HuH-7.5 (cell line): Measurements from ENCODE around the gene CDK5RAP2.
A peak's percentile ranks its signal among the peaks of the same experiment; 100 is the strongest.
"Not testable (repeated sequence)": the region's sequence is repeated elsewhere in the genome, so short reads cannot be mapped to it uniquely, and the experiment has no call there.

Source experiments
- DNase-seq: peaks from one replicate; pipeline ENCODE4 v3.0.0; 2011; ENCODE audit warnings: low spot score

Gene CDK5RAP2

DNA sequence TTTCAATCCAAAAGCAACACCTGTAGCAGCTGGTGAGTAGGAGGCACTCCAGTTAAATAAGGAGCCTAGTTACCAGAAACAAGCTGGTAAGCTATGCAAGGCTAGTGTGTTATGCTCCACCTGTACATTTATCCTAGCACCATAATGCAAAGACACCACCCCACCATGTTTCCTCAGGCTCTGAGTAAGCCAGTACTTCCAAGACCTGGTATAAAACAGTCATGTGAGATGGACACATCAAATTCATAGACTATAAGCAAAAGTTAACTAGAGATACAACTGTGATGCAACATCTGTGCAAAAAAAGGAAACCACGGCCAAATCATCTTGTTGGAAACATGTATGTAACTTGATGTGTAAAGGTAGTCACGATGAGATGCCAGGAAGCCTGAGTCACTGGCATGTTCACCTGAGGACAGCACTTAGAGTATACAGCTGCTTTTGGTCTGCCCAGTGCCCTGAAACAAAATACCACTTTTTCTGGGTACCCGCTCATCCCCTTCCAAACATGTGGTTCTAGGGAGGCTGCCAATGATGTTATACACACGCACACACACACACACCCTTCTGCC is 66.1 kb downstream of the CDK5RAP2 start:
- no peak for DNase-seq

DNA sequence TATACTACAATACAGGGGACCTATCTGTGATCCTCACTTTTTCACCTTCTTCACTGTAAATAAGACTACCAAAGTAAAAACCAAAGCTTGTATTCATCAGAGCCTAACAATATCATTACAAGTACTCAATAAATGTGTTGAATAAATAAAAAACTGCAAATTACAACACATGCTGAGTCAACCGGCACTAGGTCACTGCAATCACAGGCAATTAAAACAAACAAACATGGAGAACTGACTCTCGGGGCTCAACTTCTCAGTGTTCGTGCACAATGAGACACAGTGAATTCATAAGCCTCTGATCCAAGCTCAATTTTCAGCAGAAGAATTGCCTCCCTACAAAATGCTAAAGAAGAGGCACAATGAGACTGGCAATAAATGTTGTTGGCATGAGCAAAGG is 69.2 kb downstream of the CDK5RAP2 start:
- DNase-seq = no peak

DNA sequence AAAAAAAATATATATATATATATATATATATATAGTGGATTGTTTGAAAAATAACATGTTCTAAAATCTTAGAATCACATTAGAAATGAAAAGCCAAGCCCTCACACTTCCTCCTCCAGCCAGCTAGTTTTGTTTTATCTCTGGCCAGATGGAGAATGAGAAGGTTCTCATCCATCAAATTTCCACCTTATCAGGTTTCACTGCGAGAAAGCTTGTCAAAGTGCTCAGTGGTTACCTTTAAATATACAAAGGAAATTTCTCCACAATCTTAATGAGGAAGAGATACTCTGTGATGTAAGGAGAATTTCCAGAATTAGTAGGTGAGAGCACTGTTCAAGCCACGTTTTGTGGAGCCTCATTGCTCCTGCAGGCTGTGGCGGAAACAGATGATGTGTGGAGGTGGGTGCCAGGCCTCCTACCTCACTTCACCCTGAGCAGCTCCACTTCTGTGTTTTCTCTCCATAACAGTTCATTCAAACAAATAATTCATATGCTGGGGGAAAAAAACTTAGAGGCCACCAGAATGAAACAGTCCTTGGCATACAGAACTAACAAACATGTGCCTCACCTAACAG is 71.9 kb downstream of the CDK5RAP2 start:
- DNase-seq = no peak

DNA sequence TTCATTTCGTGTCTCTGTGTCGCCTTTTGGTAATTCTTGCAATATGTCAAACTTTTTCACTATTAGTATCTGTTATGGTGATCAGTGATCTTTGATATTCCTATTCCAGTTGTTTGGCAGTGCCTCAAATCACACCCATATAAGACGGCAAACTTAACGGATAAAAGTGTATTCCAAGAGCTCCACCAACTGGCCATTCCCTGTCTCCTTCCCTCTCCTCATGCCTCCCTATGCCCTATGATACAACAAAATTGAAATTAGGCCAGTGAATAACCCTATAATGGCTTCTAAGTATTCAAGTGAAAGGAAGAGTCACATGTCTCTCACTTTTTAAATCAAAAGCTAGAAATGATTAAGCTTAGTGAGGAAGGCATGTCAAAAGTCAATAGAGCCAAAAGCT is 74.8 kb downstream of the CDK5RAP2 start:
- no peak for DNase-seq

DNA sequence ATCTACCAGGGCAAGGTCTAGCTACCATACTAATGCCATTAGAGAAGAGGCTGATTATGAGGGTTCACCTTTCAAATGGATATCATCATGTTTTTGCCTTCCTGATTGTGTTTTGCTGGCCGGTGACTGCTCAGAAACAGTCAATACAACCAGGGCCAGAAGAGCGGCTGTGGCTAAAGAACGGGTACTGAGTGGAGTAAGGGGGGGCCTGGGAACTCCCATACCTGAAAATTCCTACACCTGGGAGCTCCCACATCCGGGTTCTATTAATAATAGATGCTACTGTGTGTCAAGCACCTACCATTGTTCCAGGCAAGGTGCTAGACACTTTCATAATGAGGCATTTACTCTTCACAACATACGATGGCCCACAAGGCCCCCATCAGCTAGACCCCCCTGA is 79.2 kb downstream of the CDK5RAP2 start:
- no peak for DNase-seq

DNA sequence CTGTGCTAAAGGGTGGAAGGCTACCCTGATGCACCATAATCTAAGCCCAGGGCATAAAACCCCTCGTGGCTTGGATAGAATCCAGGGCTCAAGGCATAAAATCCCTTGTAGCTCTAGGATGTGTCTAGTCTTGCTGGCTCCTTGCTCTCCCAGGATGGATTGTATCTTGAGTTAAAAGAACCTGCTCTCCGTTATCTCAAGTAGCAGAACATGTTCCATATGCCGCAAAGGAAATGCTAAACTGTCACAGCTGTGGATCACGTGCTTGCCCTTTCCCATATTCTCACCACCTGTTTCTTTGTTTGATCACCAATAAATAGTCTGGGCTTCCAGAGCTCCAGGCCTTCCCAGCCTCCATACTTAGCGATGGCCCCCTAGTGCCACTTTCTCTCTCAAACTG is 82.1 kb downstream of the CDK5RAP2 start:
- DNase-seq = not testable (repeated sequence)

DNA sequence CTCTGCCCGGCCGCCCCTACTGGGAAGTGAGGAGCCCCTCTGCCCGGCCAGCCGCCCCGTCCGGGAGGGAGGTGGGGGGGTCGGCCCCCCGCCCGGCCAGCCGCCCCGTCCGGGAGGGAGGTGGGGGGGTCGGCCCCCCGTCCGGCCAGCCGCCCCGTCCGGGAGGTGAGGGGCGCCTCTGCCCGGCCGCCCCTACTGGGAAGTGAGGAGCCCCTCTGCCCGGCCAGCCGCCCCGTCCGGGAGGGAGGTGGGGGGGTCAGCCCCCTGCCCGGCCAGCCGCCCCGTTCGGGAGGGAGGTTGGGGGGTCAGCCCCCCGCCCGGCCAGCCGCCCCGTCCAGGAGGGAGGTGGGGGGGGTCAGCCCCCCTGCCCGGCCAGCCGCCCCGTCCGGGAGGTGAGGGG is 83.5 kb downstream of the CDK5RAP2 start:
- DNase-seq = not testable (repeated sequence)

DNA sequence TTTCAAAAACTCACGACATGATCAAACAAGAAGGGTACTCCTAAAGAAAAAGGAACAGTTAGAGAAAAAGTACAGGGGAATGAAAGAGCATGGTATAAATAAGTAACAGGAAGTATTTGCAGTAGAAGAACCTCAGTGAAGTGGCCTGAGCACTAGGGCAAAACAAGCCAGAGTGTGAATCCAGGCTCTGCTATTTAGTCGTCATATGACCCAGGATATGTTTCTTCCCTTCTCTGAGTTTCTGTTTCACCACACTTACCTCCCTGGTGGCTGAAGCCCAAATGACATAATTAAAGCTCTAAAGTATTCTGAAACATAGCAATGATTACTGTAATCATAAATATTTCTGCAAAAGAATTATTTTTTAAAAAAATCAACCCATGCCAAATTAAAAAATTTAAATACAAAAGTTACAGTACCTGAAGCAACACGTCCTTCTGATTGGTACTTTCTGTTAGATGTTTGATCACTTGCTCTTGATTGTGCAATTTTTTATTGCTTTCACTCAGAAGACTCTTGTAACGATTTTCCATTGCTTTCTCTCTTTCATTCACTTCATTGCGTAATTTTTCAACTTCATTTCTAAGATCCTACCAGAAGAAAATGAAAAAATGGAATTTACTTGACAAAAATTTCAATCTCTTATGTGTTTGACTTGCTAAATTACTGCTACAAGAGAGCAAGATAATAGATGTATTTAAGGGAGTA is 88.9 kb downstream of the CDK5RAP2 start:
- DNase-seq = no peak

DNA sequence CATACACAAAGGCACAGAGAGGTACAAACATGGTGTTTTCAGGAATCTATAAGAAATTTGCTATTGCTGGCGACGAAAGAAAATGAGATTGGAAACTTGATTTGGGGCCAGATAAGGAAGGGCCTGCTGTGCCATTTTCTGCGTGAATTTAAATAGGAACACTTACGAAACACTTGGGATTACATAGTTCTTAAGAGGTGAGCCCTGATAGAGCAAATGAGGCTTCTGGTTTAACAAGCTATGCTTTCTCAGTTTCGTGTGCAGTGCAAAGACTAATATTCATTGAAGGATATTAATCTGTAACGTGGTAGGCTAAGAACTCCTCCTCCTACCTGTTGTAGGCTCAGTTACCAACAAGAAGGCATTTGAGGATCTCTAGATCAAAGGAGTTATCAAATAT is 93.1 kb downstream of the CDK5RAP2 start:
- DNase-seq = no peak

DNA sequence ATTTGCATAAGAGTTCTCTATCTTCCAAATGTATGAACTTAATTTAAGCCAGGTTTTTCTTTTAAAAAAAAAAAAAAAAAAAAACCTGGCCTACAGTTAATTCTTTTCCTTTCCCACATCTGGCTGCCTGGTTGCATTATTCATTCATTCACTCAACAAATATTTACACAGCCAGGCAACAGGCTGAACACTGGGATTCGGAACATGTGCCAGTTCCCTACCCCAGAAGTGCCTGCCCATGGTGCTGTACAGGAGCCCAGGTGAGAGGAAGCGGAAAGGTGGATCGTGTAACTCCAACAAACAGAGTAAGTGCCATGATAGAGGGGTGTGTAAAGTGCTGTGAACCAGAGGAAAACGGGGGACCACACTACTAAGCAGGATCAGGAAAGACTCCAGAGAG is 93.6 kb downstream of the CDK5RAP2 start:
- DNase-seq = no peak

DNA sequence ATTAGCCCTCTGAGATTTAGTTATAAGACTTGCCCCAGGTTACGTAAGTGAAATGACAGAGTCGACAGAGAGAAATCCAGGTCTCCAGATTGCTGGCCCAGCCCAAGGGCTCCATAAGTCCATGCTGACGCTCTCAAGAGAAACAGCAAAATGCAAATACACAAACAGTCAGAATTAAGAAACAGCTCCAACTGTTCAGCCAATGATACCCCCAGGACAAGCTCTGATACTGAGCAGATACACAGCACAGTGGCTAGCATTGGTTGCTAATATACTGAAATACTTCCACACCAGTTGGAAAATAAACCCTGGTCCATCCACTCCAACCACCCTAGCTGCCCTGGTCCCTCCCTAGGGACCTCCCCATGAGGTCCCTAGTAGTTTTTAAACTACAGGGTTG is 94.2 kb downstream of the CDK5RAP2 start:
- no peak for DNase-seq

DNA sequence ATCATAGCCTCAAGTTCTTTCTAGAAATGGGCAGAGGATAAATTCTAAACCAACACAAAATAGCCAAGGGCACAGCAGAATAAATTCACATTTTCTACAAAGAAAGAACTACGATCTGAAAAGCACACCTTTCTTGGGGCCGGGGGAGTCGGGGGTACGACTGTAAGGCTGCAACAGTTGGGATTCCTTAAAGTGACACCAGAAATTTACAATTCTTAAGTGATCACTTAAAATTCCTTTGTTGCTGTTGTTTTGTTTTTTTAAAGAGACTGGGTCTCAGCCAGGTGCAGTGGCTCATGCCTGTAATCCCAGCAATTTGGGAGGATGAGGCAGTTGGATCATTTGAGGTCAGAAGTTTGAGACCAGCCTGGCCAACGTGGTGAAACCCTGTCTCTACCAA is 95.8 kb downstream of the CDK5RAP2 start:
- DNase-seq = no peak

DNA sequence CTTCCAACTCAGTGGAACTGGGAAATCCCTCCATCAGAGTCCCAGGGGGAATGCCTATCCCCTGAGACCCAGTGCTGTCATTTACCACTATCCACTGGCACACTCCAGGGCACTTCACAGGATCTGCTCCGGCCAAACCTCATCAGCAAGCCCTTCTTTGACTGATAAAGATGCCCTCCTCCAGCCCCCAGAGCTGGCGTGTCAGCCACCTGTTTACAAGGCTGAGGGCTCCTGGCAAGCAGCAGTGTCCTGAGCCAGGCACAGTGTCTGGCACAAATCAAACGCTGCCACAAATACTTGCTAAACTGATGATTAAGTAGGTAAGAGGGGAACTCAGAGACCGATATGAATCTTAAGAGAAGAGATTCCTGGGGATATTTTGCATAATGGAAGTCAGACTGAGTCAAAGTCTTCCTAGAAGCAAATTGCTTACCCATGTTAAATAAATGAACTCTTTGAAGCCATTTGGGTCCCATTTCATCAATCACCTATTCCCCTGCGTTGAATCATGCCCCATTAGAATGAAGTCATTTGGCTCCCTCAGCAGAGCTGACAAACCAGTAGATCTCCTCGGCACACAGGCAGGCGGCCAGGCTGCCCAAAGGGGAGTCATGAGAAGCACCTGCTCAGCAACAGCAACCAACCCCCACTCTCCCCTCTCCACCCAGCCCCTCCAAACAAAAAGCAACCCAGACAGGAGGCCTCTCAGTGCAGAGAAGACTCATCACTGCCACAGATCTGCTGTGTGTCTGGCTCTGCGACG is 97.4 kb downstream of the CDK5RAP2 start:
- DNase-seq = no peak

DNA sequence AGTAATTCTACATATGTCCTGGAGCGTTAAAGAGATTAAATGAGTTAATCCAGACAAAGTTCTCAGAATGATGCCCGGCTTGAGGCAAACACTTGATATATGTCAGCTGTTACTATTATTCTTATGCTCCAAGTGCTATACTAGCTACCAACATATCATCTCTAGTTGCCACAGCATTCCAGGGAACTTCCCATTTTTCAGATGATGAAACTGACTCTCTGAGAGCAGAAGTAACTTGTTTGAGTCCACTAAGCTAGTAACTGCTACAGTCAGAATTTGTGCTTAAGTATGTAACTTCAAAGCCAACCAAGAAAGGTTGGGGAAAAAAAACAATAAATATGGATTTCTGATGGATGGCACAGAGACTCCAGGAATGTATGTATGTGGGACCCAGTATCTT is 98.1 kb downstream of the CDK5RAP2 start:
- no peak for DNase-seq

DNA sequence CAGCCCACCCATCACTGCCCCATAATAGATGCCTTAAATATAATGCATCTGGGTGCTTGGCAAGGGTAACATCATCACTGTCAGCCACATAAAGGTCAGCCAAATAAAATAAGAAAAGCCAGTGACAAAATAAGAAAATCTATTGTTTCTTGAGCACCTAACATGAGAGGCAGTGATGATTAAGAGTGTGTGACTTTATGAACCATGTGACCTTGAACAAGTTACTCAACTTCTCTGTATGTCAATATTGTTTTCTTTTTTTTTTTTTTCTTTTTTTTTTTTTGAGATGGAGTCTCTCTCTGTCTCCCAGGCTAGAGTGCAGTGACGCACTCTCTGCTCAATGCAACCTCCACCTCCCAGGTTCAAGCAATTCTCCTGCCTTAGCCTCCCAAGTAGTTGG is 98.7 kb downstream of the CDK5RAP2 start:
- no peak for DNase-seq

DNA sequence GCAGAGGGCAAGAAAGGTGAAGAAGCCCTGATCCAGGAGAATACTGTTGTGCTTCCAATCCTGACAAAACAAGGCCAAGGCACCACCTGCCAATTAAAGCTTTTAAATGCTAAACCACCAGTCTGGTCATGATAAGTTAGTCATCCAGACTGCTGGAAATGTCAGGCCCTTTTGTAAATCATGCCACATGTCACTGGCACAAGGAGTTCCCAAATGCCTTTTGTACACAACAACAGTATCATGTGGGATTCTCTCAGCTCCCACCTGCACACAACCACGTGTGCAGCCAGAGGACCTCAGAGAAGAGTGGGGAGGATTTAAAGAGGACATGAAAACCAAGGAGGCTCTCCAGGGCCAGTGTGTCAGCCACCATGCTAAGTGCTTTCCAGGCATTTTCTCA is 99.3 kb downstream of the CDK5RAP2 start:
- no peak for DNase-seq

DNA sequence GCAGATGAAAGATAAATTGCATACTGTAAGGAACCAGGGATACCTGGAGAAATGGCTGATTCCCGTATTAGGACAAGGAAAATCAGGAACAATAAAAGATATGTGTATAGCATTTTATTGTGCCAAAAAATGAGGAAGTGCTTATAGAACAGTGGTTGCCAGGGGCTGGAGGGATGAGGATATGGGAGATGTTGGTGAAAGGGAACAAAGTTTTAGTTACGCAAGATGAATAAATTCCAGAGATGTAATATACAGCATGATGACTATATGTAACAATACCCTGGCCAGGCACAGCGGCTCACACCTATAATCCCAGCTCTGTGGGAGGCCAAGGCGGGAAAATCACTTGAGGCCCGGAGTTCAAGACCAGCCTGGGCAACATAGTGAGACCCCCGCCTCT is 101.8 kb downstream of the CDK5RAP2 start:
- DNase-seq = no peak

DNA sequence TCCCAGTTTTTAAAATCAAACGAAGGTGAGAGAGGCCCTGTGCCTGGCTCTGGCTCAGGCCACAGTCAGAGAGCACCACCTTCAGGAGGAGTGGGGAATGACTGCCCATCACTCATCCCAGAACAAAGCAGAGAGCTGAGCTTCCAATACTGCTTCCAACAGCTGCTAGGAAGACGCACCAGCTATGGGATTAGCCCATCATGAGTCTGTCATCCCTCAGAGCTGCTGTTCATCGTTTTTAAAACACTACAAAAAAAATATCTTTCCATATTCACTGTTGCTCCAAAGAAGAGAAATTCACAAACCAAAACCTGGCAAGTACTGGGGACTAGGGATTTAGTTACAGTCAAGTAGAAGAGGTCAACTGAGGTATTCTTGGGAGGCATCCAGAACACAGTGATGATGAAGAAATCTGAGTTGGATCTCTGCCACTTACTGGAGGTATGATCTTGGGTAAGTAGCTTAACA is 102.4 kb downstream of the CDK5RAP2 start:
- peak; percentile 52 for DNase-seq

DNA sequence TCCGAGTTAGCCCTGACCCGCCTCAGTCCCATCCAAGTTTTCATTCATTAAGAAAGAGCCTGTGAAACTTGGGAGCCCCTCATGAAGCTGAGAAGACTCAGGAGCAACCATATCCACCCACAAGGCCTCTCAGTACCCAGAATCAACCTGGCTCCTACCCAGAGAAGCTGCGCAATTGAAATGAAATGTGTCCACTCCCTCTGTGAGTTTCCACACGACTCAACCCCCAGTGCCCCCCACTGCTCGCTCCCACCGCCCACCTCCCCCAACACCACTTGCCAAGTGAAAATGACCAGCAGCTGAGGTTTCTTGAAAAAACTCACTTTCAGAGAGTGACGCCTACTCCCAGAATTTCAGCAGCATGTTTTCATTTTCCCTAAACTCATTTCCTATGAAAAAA is 104.6 kb downstream of the CDK5RAP2 start:
- DNase-seq = no peak

DNA sequence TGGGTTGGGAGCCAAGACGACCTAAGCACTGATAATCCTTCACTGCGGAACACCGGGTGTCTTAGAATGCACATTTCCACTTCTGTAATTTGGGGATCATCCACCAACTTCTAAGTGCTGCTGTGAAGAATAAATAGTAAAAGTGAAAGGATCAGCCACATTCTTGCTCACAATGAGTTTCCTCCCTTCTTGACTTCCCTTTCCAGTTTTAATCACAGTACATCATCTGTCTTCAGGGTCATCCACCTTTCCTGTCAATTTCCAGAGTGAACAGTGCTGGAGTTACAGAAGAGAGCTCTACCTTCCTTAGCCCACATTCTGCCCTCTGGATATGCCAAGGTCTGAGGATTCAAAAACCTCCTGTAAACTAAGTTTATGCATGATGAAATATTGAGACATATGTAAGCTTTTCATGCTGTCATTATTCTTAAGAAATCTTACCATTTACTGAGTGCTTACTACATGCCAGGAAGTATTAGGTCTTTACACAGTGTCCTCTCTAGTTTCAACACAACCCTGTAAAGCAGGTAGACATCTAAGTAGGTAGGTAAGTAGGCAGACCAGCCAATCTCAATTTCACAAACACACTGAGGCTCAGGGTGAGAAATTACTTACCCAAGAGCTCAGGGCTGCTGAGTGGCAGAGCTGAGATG is 105.2 kb downstream of the CDK5RAP2 start:
- DNase-seq = no peak

DNA sequence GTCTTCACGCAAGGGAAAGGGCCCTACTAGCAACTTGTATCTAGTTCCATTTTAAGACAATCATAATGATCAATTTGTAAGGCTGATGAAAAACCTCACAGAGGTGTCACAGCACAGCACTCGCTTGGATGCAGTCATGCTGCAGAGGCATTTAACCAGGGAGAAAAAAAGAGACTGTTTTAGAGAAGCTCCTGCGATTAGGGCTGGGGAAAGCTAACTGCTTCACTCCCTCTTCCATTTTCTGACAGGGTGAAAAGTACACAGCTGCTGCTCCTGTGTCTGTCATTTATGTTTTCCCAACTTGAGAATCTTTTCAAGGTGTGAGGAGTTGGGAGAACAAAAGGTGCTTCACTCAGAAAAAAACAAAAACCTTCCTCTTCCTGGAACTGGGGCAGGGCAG is 106.4 kb downstream of the CDK5RAP2 start:
- DNase-seq = no peak

DNA sequence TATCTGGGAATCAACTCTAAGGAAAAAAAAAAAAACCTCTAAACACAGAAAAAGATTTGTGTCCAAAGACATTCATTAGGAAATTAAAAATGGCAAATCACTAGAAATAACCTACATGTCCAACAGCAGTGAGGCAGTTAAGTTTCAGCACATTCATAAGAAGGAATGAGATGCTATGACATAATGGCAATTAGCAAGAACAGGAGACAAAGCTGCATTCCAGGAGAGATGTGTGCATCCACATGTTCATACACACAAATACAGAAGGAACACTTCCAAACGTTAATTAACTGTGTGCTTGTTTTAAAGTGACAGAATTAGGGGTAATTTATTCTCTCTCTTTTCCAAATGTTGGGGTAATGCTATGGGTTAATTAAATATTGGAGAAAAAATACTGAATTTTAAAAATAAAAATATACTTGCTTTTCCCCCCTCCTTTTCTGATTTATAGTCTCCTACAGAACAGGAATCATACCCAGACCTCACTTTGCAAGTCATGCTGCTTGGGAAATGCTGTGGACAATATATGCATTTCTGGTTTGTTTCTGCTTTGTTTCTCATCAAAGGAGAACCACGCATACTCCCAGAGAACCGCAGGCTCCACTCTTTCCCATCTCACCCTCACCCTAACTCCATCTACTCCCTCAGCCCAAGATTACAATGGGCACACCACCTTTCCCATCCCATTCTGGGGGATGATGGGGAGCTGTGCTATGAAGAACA is 114.1 kb downstream of the CDK5RAP2 start:
- no peak for DNase-seq
